ENCODE results near the gene TEX36. TPM values are rescaled to one million over a fixed set of nuclear protein-coding genes. Genes with fewer than 3 reads are reported as not detected.

The TEX36 gene
- polyA plus RNA-seq, 1 of the 3 experiments (the other 2 are of a cell fraction): not detected

DNA sequence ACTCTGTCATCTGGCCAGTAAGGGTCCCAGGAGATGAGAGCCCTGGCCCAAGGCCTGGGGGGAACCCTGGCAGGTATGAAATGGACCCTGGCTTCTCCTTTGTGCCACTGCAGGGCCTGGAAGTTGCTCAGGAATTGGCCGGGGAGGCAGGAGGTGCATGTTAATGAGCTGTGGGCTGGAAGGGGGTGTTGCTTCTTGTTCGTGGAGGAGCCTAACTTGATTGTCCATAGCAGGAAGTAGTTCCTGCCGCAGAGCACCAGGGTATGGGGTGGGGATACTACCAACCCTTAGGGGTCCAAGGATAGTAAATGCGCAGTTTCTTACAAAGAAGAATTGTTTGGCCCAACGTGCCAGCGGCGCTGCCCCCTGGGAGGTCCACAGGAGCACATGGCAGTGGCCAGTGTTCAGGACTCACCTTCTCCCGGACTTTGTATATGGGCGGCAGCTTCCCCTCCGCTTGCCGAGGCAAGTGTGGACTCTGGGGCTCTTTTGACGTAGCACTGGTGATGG is 21.5 kb downstream of the TEX36 start:
- H3K9me3 ChIP-seq: no peaks in the 10 kb centered on the region
- no peaks in the 10 kb centered on the region for H3K27me3 ChIP-seq (ENCODE audit: insufficient read depth)
- H3K9me2 ChIP-seq: no peaks in the 10 kb centered on the region
- no peaks in the 10 kb centered on the region for H3K36me3 ChIP-seq (replicated peaks in 1 of 2; ENCODE audit: control insufficient read depth in 1 of 2, insufficient read depth in 2 of 2, low read length in 1 of 2)
- H3K4me1 ChIP-seq (ENCODE audit: control insufficient read depth in 1 of 2, insufficient read depth in 2 of 2, low read depth in 1 of 2, low read length in 1 of 2): peaks cover 0 to 3% of the 10 kb centered on the region in 2 experiments; a peak in 1 of 4 replicates
- DNase-seq: no peak
- ChIA-PET POLR2A (no interaction called here), CTCF (interaction anchor here (0.6 kb wide), 1 partner anchor 10 kb away, joined by 3 read pairs; no protein-coding TSS in a partner anchor)
- WGBS (ENCODE audit: low lambda C conversion rate): 65% methylated on average over 11 of the region's 12 CpGs
- no peaks in the 10 kb centered on the region for H4K20me1 ChIP-seq (ENCODE audit: insufficient read depth)
- no peaks in the 10 kb centered on the region for H3K79me2 ChIP-seq (ENCODE audit: insufficient read depth)
- TF ChIP-seq NFIC (IDR thresholded peaks at IDR 0.05; ENCODE audit: borderline replicate concordance) (no peak), YY1 (IDR thresholded peaks at IDR 0.05; ENCODE audit: low read depth) (no peak), POLR2AphosphoS5 (IDR thresholded peaks at IDR 0.05; ENCODE audit: low read depth, low read length) (no peak)
- TF ChIP-seq, protein P1, sequence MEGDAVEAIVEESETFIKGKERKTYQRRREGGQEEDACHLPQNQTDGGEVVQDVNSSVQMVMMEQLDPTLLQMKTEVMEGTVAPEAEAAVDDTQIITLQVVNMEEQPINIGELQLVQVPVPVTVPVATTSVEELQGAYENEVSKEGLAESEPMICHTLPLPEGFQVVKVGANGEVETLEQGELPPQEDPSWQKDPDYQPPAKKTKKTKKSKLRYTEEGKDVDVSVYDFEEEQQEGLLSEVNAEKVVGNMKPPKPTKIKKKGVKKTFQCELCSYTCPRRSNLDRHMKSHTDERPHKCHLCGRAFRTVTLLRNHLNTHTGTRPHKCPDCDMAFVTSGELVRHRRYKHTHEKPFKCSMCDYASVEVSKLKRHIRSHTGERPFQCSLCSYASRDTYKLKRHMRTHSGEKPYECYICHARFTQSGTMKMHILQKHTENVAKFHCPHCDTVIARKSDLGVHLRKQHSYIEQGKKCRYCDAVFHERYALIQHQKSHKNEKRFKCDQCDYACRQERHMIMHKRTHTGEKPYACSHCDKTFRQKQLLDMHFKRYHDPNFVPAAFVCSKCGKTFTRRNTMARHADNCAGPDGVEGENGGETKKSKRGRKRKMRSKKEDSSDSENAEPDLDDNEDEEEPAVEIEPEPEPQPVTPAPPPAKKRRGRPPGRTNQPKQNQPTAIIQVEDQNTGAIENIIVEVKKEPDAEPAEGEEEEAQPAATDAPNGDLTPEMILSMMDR (IDR thresholded peaks at IDR 0.05): no peak
- no peak overlapping the region for H3K4me2 ChIP-seq
- no peak overlapping the region for H3K4me3 ChIP-seq (ENCODE audit: low read depth in 2 of 2, low read length in 1 of 2)
- H3K9ac ChIP-seq: no peak overlapping the region
- no peak overlapping the region for H2AFZ ChIP-seq (ENCODE audit: low read depth)
- no peaks in the 10 kb centered on the region for H3F3A ChIP-seq (replicated peaks; ENCODE audit: insufficient read depth)
- no peak overlapping the region for H3K27ac ChIP-seq (ENCODE audit: low read depth in 2 of 2, low read length in 1 of 2)

- WGBS (ENCODE audit: low lambda C conversion rate): 52% methylated on average over 1 of the region's 1 CpG
- H3K79me2 ChIP-seq (ENCODE audit: insufficient read depth): no peaks in the 10 kb centered on the region
- H3K4me1 ChIP-seq (ENCODE audit: control insufficient read depth in 1 of 2, insufficient read depth in 2 of 2, low read depth in 1 of 2, low read length in 1 of 2): peaks cover 0 to 3% of the 10 kb centered on the region in 2 experiments; a peak in 1 of 4 replicates
- ChIA-PET CTCF (no interaction called here), POLR2A (no interaction called here)
- DNase-seq: no peak
- no peak for TF ChIP-seq YY1 (IDR thresholded peaks at IDR 0.05; ENCODE audit: low read depth)
- TF ChIP-seq ELF1 (IDR thresholded peaks at IDR 0.05): no peak
- no peak for TF ChIP-seq USF2 (IDR thresholded peaks at IDR 0.05; ENCODE audit: borderline replicate concordance, low read depth, low read length)
- no peak for TF ChIP-seq TCF12 (IDR thresholded peaks at IDR 0.05)
- TF ChIP-seq, protein P1 (IDR thresholded peaks at IDR 0.05): no peak
- no peak for TF ChIP-seq FOXJ3 (CRISPR knock-in tag; IDR thresholded peaks at IDR 0.05)
- no peak for TF ChIP-seq CHD2 (IDR thresholded peaks at IDR 0.05; ENCODE audit: low read length, partially characterized antibody)
- no peak for TF ChIP-seq NFIC (IDR thresholded peaks at IDR 0.05; ENCODE audit: borderline replicate concordance)
- TF ChIP-seq MXI1 (IDR thresholded peaks at IDR 0.05; ENCODE audit: low read depth, low read length): no peak
- TF ChIP-seq, protein P2, sequence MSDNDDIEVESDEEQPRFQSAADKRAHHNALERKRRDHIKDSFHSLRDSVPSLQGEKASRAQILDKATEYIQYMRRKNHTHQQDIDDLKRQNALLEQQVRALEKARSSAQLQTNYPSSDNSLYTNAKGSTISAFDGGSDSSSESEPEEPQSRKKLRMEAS (IDR thresholded peaks at IDR 0.05; ENCODE audit: low read depth): no peak
- H3K4me3 ChIP-seq (ENCODE audit: low read depth in 2 of 2, low read length in 1 of 2): no peak overlapping the region
- H3F3A ChIP-seq (replicated peaks; ENCODE audit: insufficient read depth): no peaks in the 10 kb centered on the region
- H3K27me3 ChIP-seq (ENCODE audit: insufficient read depth): no peaks in the 10 kb centered on the region
- H3K9me2 ChIP-seq: no peaks in the 10 kb centered on the region
- no peaks in the 10 kb centered on the region for H3K36me3 ChIP-seq (replicated peaks in 1 of 2; ENCODE audit: control insufficient read depth in 1 of 2, insufficient read depth in 2 of 2, low read length in 1 of 2)
- no peak overlapping the region for H2AFZ ChIP-seq (ENCODE audit: low read depth)
- H4K20me1 ChIP-seq (ENCODE audit: insufficient read depth): no peaks in the 10 kb centered on the region
- no peak overlapping the region for H3K27ac ChIP-seq (ENCODE audit: low read depth in 2 of 2, low read length in 1 of 2)
- H3K9me3 ChIP-seq: no peaks in the 10 kb centered on the region
- H3K4me2 ChIP-seq: no peak overlapping the region
- no peak overlapping the region for H3K9ac ChIP-seq
Measured at GRCh38 chr10:125659071-125659470, 23.9 kb downstream of the TEX36 start.
